ENCODE results near the gene TMEM97. TPM values are rescaled to one million over a fixed set of nuclear protein-coding genes. Genes with fewer than 3 reads are reported as not detected.
A peak's percentile ranks its signal among the peaks of the same experiment; 100 is the strongest.

Gene TMEM97
- total RNA-seq, 1 donor from 2014 or later = 60.9 TPM

- Mint-ChIP-seq H3K27me3 (ENCODE audit: insufficient read depth) (no peaks in the 10 kb centered on the region), H3K27ac (no peak within 1 kb of the TSS)
- intact Hi-C loops (cut with micrococcal nuclease) = no loop called here
These were observed 45.8 kb downstream of the TMEM97 start, which contains the start of gene SEBOX for GRCh38 chr17:28364665-28365363. SEBOX (minus strand) TSS chr17:28365199; CDS start chr17:28365151, 48 bp downstream.

DNA sequence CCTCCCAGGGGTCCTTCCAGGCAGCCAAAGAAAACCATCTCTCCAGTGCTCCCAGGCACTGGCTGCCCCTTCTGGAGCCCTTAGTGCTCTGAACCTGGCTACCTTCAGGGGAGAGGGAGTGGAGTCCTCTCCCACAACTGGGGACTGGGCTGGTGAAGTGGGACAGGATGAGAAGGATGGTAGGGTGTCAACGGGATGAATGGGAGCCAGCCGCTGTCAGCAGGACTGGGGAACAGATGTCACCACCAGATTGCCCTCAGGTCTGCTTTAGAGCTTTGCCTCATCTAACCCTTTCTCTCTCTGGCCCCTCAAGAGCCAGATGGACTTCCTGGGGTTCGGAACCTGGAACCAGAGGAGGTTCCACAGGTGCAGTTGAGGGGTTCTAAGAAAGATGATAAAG, 46.5 kb downstream of the TMEM97 start:
- Mint-ChIP-seq H3K9me3 (no peaks in the 10 kb centered on the region), H3K4me3 (no peak overlapping the region), H3K27ac (no peak overlapping the region), H3K36me3 (ENCODE audit: low read depth) (peaks cover 16% of the 10 kb centered on the region), H3K27me3 (ENCODE audit: insufficient read depth) (no peaks in the 10 kb centered on the region), H3K4me1 (ENCODE audit: low read depth) (no peaks in the 10 kb centered on the region)
- intact Hi-C loops (cut with micrococcal nuclease) = no loop called here
- no peak for DNase-seq (ENCODE audit: low spot score)

More at GRCh38 chr17:28364665-28365363, 45.8 kb downstream of the TMEM97 start, which contains the start of gene SEBOX:
- Mint-ChIP-seq H3K9me3 (no peaks in the 10 kb centered on the region), H3K4me1 (ENCODE audit: low read depth) (no peaks in the 10 kb centered on the region), H3K4me3 (no peak within 1 kb of the TSS), H3K36me3 (ENCODE audit: low read depth) (peaks cover 19% of the 10 kb centered on the region)
- DNase-seq (ENCODE audit: low spot score) = no peak

DNA sequence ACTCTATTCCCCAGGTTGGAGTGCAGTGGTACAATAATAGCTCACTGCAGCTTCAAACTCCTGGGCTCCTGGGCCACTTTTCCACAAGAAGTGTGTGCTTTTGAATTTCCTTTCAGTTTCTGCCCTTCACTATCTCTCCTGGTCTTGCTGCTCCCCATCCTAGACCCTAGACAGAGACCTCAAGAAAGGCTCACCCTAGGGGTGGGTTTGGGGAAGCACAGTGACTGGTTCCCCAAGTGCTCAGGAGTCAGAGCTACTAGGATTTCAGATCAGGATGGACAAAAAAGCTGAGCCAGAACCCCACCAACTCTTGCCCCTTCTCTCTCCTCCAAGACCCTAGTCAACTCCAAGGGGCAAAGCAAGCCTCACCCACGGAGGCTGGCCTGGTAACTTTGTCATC, 47.6 kb downstream of the TMEM97 start:
- Mint-ChIP-seq H3K27me3 (ENCODE audit: insufficient read depth) (no peaks in the 10 kb centered on the region), H3K27ac (no peak overlapping the region), H3K9me3 (no peaks in the 10 kb centered on the region), H3K36me3 (ENCODE audit: low read depth) (peaks cover 6% of the 10 kb centered on the region), H3K4me3 (no peak overlapping the region), H3K4me1 (ENCODE audit: low read depth) (no peaks in the 10 kb centered on the region)
- no peak for DNase-seq (ENCODE audit: low spot score)
- intact Hi-C loops (cut with micrococcal nuclease) = no loop called here

GRCh38 chr17:28367641-28368305, 48.8 kb downstream of the TMEM97 start:
- Mint-ChIP-seq H3K9me3 (no peaks in the 10 kb centered on the region), H3K4me1 (ENCODE audit: low read depth) (peaks cover 3% of the 10 kb centered on the region), H3K27me3 (ENCODE audit: insufficient read depth) (no peaks in the 10 kb centered on the region), H3K36me3 (ENCODE audit: low read depth) (peaks cover 3% of the 10 kb centered on the region), H3K4me3 (no peak overlapping the region), H3K27ac (no peak overlapping the region)
- intact Hi-C loops (cut with micrococcal nuclease) = no loop called here
- DNase-seq (ENCODE audit: low spot score) = no peak

DNA sequence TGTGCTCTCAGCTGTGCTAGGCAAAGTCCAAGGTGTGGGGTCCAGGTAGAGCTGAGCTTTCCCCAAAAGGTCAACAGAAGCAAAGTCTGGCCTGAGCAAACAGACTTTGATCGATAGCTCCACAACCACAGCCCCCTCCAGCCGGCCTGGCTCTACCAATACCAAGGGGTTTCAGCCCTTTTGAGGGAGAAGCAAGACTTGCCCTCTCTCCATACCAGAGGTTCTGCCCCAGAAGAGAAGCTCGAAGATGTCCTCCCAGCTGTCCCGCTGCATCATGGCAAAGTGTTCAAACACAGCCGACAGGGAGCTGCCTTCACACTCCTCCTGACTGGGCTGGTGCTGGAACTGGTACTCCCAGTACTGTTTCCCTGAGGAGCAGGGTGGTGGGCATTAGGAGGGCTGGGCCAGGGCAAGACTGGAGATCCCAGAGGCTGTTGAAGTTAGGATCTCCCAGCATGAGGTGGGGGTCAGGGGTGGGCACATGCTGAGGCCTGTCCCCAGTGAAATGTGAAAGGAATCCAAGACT, 49.4 kb downstream of the TMEM97 start:
- Mint-ChIP-seq H3K4me3 (no peak overlapping the region), H3K27me3 (ENCODE audit: insufficient read depth) (no peaks in the 10 kb centered on the region), H3K9me3 (no peaks in the 10 kb centered on the region), H3K4me1 (ENCODE audit: low read depth) (peaks cover 9% of the 10 kb centered on the region), H3K36me3 (ENCODE audit: low read depth) (peaks cover 3% of the 10 kb centered on the region), H3K27ac (no peak overlapping the region)
- intact Hi-C loops (cut with micrococcal nuclease) = no loop called here
- no peak for DNase-seq (ENCODE audit: low spot score)

- no peak for DNase-seq (ENCODE audit: low spot score)
- Mint-ChIP-seq H3K36me3 (ENCODE audit: low read depth) (peaks cover 4% of the 10 kb centered on the region), H3K4me1 (ENCODE audit: low read depth) (peaks cover 14% of the 10 kb centered on the region), H3K9me3 (no peaks in the 10 kb centered on the region), H3K27me3 (ENCODE audit: insufficient read depth) (no peaks in the 10 kb centered on the region), H3K27ac (no peak overlapping the region), H3K4me3 (no peak overlapping the region)
- intact Hi-C loops (cut with micrococcal nuclease) = no loop called here
These were observed 50.1 kb downstream of the TMEM97 start for GRCh38 chr17:28368915-28369683.

DNA sequence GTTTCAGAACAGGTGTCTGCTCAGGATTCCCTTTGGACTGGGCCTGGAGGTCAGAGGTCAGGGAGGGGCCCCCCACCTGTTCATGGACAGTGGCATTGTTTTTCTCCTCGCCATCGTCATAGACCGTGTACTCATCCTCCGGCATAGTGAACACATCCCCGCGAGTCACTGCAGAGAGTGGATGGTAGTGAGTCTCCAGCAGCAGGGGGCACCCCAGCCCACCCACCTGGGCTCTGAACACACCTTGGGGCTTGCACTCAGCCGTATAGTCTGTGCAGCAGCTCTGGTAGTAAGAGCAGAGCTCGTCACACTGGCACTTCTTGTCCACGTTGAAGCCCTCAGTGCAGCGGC, 50.7 kb downstream of the TMEM97 start:
- H3K27ac Mint-ChIP-seq = no peak overlapping the region
- intact Hi-C loops (cut with micrococcal nuclease) = loop anchor here (5.0 kb wide), 3 partner anchors 38 to 228 kb away; partner anchors contain the start of genes SLC46A1 and SPAG5
- DNase-seq (ENCODE audit: low spot score) = no peak

GRCh38 chr17:28370035-28370743, 51.2 kb downstream of the TMEM97 start, which contains the start of gene VTN:
VTN (minus strand) TSS chr17:28370307; CDS start chr17:28370203, 104 bp downstream.
- peaks cover 14% of the 10 kb centered on the region for H3K4me1 Mint-ChIP-seq (ENCODE audit: low read depth)
- H3K9me3 Mint-ChIP-seq = no peaks in the 10 kb centered on the region
- DNase-seq (ENCODE audit: low spot score) = no peak
- peak within 1 kb of the TSS; percentile 95 for H3K4me3 Mint-ChIP-seq
- intact Hi-C loops (cut with micrococcal nuclease) = loop anchor here (5.0 kb wide), 3 partner anchors 37 to 227 kb away; partner anchors contain the start of genes SLC46A1 and SPAG5
- no peaks in the 10 kb centered on the region for H3K27me3 Mint-ChIP-seq (ENCODE audit: insufficient read depth)
- peak within 1 kb of the TSS; percentile 98 for H3K27ac Mint-ChIP-seq
- peaks cover 6% of the 10 kb centered on the region for H3K36me3 Mint-ChIP-seq (ENCODE audit: low read depth)

More for the DNA sequence above, 50.7 kb downstream of the TMEM97 start:
- H3K9me3 Mint-ChIP-seq = no peaks in the 10 kb centered on the region
- no peaks in the 10 kb centered on the region for H3K27me3 Mint-ChIP-seq (ENCODE audit: insufficient read depth)
- peaks cover 14% of the 10 kb centered on the region for H3K4me1 Mint-ChIP-seq (ENCODE audit: low read depth)
- no peak overlapping the region for H3K4me3 Mint-ChIP-seq
- peaks cover 4% of the 10 kb centered on the region for H3K36me3 Mint-ChIP-seq (ENCODE audit: low read depth)

DNA sequence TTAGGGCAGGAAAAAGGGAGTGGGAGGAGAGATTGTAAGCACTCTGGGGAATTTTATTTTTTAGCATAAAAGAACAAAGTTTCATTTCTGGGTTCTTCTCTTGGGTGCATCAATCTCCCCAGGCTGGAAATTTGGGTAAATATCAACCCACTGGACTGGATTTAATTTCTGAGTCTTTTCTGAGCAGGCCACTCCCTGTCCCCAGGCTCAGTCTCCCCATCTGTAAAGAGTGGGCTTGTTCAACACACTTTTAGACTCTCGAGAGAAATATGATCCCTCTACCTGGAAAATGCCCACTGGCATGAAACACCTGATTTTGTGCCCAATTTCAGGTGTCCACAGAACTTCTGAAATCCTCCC, 51.7 kb downstream of the TMEM97 start:
- intact Hi-C loops (cut with micrococcal nuclease) = loop anchor here (1.0 to 5.0 kb wide), 5 partner anchors 13 to 227 kb away; partner anchors contain the start of genes IFT20, POLDIP2, SLC46A1 and SPAG5

GRCh38 chr17:28371245-28372202, 52.5 kb downstream of the TMEM97 start, which contains the start of gene SARM1:
SARM1 (plus strand) TSS chr17:28371694; CDS start chr17:28372033, 339 bp downstream.
- intact Hi-C loops (cut with micrococcal nuclease) = loop anchor here (1.0 to 5.0 kb wide), 7 partner anchors 13 to 226 kb away; partner anchors contain the start of genes IFT20, POLDIP2, SLC46A1 and SPAG5
- peak; percentile 85 for DNase-seq (ENCODE audit: low spot score)
- Mint-ChIP-seq H3K27me3 (ENCODE audit: insufficient read depth) (no peaks in the 10 kb centered on the region), H3K27ac (peak within 1 kb of the TSS; percentile 98), H3K4me3 (peak within 1 kb of the TSS; percentile 95), H3K36me3 (ENCODE audit: low read depth) (peaks cover 6% of the 10 kb centered on the region), H3K4me1 (ENCODE audit: low read depth) (peaks cover 14% of the 10 kb centered on the region), H3K9me3 (no peaks in the 10 kb centered on the region)

More for the DNA sequence above, 51.7 kb downstream of the TMEM97 start:
- peaks cover 14% of the 10 kb centered on the region for H3K4me1 Mint-ChIP-seq (ENCODE audit: low read depth)
- H3K9me3 Mint-ChIP-seq = no peaks in the 10 kb centered on the region
- H3K27me3 Mint-ChIP-seq (ENCODE audit: insufficient read depth) = no peaks in the 10 kb centered on the region
- peak overlapping the region; percentile 98 for H3K27ac Mint-ChIP-seq
- H3K4me3 Mint-ChIP-seq = peak overlapping the region; percentile 95
- no peak for DNase-seq (ENCODE audit: low spot score)
- peaks cover 6% of the 10 kb centered on the region for H3K36me3 Mint-ChIP-seq (ENCODE audit: low read depth)

Data from activated T-helper 1 cell treated with anti-CD3 and anti-CD28 coated beads, Interleukin-12 subunit alpha, Interleukin-12 subunit beta, Interleukin-2, Interleukin-4 antibody, amounts not matched to agents 30 ng/mL and 10 ng/mL and 1 ng/mL, durations not matched to agents 14 hours and 24 hours and 36 hours (primary cell).